K562 (cell line): ENCODE measurements around the gene MEX3D. TPM values are rescaled to one million over a fixed set of nuclear protein-coding genes. Genes with fewer than 3 reads are reported as not detected.
A peak's percentile ranks its signal among the peaks of the same experiment; 100 is the strongest.

Experiments
- CBX1 ChIP-seq: sonication (generic); IDR thresholded peaks from 2 replicates; pipeline ENCODE4 v1.6.1; 2016; ENCODE audit warnings: antibody characterized with exemption, low read depth, mild to moderate bottlenecking
- E2F3 ChIP-seq: fragments of 250-450 bp; sonication (Bioruptor Pico); IDR thresholded peaks from 2 replicates; pipeline ENCODE4 v1.4.0; 2020; ENCODE audit warnings: mild to moderate bottlenecking
- HMG20A ChIP-seq: fragments of 450-650 bp; formaldehyde crosslinking; conservative IDR thresholded peaks from 2 replicates; pipeline ENCODE4 v1.4.0; 2020; ENCODE audit warnings: mild to moderate bottlenecking, mixed read lengths
- LCOR ChIP-seq: sonication (generic); formaldehyde crosslinking; IDR thresholded peaks from 2 replicates; pipeline ENCODE4 v1.8.0; 2022; ENCODE audit warnings: mild to moderate bottlenecking, missing genetic modification reagents
- NFE2 ChIP-seq: IDR thresholded peaks from 2 replicates; pipeline ENCODE4 v1.6.1; 2014; ENCODE audit warnings: antibody characterized with exemption, low read depth
- RBM34 ChIP-seq: fragments of 200-400 bp; formaldehyde crosslinking; IDR thresholded peaks from 2 replicates; pipeline ENCODE4 v1.6.1; 2018; ENCODE audit warnings: low read length, borderline replicate concordance; ENCODE audit not compliant: insufficient read depth
- SAP30 ChIP-seq: fragments of 200-600 bp; sonication (generic); IDR thresholded peaks from 2 replicates; pipeline ENCODE4 v1.6.1; 2012; ENCODE audit warnings: borderline replicate concordance, low read depth, mild to moderate bottlenecking, moderate library complexity, low read length, control low read depth, inconsistent platforms; ENCODE audit not compliant: insufficient read depth, poor library complexity, severe bottlenecking
- TSC22D4 ChIP-seq: fragments of 450-650 bp; IDR thresholded peaks from 2 replicates; pipeline ENCODE4 v1.6.1; 2016; ENCODE audit warnings: missing genetic modification characterization, missing biosample characterization, control low read depth
- ZNF232 ChIP-seq: sonication (generic); formaldehyde crosslinking; IDR thresholded peaks from 2 replicates; pipeline ENCODE4 v1.8.0; 2022; ENCODE audit warnings: mild to moderate bottlenecking, missing genetic modification reagents
- ZNF384 ChIP-seq: IDR thresholded peaks from 2 replicates; pipeline ENCODE4 v1.6.1; 2012; ENCODE audit warnings: low read depth, low read length, improper control_type of control experiment
- polyA plus RNA-seq, 8 experiments: library from polyadenylated mRNA; depleted of rRNA in 4 of 8; stranded (reverse) in 5 of 8; unstranded in 3 of 8; fragments of >200 nt; fragmentation: Nextera tagmentation in 2 of 8; fragmentation: Illumina TruSeq in 1 of 8; extraction: Ambion mirVana in 2 of 8; extraction: Trizol in 1 of 8; gene quantifications; 2 replicates each; pipeline versions ENCODE4 v1.2.1 to v1.2.3, GENCODE V29; 2011 to 2014; ENCODE audit warnings: inconsistent platforms in 1 of 8, missing spikeins in 1 of 8
- total RNA-seq, 7 experiments: library from RNA; depleted of rRNA in 6 of 7; stranded (reverse); fragments of >200 nt in 6 of 7; fragmentation: Illumina TruSeq in 2 of 7; extraction: Trizol in 2 of 7; gene quantifications; 2 replicates each; pipeline versions ENCODE4 v1.2.1 to v1.2.3, GENCODE V29; 2011 to 2021; ENCODE audit warnings: low replicate concordance in 1 of 7
- TF ChIP-seq, protein P1 (sequence below): sonication (generic); formaldehyde crosslinking; IDR thresholded peaks from 2 replicates; pipeline ENCODE4 v1.8.1; 2022; ENCODE audit warnings: missing genetic modification reagents
- TF ChIP-seq, protein P2 (sequence below): fragments of 150-350 bp; conservative IDR thresholded peaks from 2 replicates; pipeline ENCODE4 v1.6.1; 2014; ENCODE audit warnings: low read length
- TF ChIP-seq, protein P3 (sequence below): fragments of 250-450 bp; sonication (Bioruptor Pico); IDR thresholded peaks from 2 replicates; pipeline ENCODE4 v1.5.0; 2020; ENCODE audit warnings: mild to moderate bottlenecking, borderline replicate concordance
- TF ChIP-seq, protein P4 (sequence below): fragments of 250-450 bp; sonication (Bioruptor Pico); IDR thresholded peaks from 2 replicates; pipeline ENCODE4 v1.5.0; 2022; ENCODE audit warnings: mild to moderate bottlenecking
- TF ChIP-seq, protein P5 (sequence below): fragments of 250-450 bp; sonication (Bioruptor Pico); IDR thresholded peaks from 2 replicates; pipeline ENCODE4 v1.6.1; 2021; ENCODE audit warnings: mild to moderate bottlenecking

Gene MEX3D
- total and polyA plus RNA-seq, 9 of the 15 experiments (the other 6 are each of a cell fraction or from before 2014, with no cell fraction given) = 1.7 to 39.3 (median 5.7) TPM

DNA sequence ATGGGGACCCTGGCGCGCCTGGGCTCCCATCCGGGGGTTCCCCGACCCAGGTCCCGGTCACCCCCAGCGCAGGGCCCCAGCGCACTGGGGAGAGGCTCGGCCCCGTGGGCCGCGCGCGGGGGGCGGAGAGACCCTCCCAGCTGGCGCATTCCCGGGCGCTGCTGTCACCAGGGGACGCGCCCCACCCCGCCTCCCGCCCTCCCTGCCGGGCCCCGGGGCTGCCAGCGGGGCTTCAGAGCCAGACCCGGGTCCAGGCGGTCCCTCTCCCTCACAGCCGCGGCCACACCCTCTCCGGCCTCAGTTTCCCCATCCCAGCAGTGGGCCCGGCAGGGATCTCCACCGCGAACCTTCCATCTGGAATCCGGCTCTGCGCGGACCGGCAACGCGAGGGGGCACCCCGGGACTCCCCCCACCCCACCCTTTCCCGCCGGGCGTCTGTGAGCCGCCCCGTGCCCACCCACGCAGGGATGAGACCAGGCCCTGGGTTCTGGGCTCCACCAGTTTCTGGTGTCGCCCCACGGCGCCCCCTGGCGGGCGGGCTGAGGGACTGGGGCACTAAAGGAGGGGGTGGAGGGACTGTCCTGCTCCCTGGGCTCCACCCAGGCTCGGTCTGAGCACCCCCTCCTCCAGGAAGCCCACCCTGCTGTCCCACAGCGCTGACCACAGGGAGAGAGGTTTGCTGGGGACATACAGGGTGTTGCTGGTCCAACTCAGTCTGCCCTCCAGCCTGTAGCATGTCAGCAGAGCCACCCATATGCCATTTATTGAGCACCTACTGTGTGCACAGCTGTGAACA is 54.4 kb downstream of the MEX3D start (continued):
- TF ChIP-seq CBX1 = peak; percentile 75; the same call in 1 of the 2 replicates
- TF ChIP-seq, protein P1, sequence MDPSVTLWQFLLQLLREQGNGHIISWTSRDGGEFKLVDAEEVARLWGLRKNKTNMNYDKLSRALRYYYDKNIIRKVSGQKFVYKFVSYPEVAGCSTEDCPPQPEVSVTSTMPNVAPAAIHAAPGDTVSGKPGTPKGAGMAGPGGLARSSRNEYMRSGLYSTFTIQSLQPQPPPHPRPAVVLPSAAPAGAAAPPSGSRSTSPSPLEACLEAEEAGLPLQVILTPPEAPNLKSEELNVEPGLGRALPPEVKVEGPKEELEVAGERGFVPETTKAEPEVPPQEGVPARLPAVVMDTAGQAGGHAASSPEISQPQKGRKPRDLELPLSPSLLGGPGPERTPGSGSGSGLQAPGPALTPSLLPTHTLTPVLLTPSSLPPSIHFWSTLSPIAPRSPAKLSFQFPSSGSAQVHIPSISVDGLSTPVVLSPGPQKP (CRISPR knock-in tag) = no peak
- no peak for TF ChIP-seq NFE2
- no peak for TF ChIP-seq HMG20A
- TF ChIP-seq TSC22D4 (tag) = no peak
- TF ChIP-seq ZNF232 (CRISPR knock-in tag) = no peak
- TF ChIP-seq, protein P2, sequence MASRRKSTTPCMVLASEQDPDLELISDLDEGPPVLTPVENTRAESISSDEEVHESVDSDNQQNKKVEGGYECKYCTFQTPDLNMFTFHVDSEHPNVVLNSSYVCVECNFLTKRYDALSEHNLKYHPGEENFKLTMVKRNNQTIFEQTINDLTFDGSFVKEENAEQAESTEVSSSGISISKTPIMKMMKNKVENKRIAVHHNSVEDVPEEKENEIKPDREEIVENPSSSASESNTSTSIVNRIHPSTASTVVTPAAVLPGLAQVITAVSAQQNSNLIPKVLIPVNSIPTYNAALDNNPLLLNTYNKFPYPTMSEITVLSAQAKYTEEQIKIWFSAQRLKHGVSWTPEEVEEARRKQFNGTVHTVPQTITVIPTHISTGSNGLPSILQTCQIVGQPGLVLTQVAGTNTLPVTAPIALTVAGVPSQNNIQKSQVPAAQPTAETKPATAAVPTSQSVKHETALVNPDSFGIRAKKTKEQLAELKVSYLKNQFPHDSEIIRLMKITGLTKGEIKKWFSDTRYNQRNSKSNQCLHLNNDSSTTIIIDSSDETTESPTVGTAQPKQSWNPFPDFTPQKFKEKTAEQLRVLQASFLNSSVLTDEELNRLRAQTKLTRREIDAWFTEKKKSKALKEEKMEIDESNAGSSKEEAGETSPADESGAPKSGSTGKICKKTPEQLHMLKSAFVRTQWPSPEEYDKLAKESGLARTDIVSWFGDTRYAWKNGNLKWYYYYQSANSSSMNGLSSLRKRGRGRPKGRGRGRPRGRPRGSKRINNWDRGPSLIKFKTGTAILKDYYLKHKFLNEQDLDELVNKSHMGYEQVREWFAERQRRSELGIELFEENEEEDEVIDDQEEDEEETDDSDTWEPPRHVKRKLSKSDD = no peak
- TF ChIP-seq E2F3 (CRISPR knock-in tag) = no peak
- TF ChIP-seq, protein P3, sequence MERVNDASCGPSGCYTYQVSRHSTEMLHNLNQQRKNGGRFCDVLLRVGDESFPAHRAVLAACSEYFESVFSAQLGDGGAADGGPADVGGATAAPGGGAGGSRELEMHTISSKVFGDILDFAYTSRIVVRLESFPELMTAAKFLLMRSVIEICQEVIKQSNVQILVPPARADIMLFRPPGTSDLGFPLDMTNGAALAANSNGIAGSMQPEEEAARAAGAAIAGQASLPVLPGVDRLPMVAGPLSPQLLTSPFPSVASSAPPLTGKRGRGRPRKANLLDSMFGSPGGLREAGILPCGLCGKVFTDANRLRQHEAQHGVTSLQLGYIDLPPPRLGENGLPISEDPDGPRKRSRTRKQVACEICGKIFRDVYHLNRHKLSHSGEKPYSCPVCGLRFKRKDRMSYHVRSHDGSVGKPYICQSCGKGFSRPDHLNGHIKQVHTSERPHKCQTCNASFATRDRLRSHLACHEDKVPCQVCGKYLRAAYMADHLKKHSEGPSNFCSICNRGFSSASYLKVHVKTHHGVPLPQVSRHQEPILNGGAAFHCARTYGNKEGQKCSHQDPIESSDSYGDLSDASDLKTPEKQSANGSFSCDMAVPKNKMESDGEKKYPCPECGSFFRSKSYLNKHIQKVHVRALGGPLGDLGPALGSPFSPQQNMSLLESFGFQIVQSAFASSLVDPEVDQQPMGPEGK (CRISPR knock-in tag) = no peak
- no peak for TF ChIP-seq LCOR (CRISPR knock-in tag)
- no peak for TF ChIP-seq SAP30
- peak; percentile 4; the same call in 1 of the 2 replicates for TF ChIP-seq ZNF384
- no peak for TF ChIP-seq RBM34
- TF ChIP-seq, protein P4, sequence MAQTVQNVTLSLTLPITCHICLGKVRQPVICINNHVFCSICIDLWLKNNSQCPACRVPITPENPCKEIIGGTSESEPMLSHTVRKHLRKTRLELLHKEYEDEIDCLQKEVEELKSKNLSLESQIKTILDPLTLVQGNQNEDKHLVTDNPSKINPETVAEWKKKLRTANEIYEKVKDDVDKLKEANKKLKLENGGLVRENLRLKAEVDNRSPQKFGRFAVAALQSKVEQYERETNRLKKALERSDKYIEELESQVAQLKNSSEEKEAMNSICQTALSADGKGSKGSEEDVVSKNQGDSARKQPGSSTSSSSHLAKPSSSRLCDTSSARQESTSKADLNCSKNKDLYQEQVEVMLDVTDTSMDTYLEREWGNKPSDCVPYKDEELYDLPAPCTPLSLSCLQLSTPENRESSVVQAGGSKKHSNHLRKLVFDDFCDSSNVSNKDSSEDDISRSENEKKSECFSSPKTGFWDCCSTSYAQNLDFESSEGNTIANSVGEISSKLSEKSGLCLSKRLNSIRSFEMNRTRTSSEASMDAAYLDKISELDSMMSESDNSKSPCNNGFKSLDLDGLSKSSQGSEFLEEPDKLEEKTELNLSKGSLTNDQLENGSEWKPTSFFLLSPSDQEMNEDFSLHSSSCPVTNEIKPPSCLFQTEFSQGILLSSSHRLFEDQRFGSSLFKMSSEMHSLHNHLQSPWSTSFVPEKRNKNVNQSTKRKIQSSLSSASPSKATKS (CRISPR knock-in tag) = no peak
- TF ChIP-seq, protein P5, sequence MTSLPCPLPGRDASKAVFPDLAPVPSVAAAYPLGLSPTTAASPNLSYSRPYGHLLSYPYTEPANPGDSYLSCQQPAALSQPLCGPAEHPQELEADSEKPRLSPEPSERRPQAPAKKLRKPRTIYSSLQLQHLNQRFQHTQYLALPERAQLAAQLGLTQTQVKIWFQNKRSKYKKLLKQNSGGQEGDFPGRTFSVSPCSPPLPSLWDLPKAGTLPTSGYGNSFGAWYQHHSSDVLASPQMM (CRISPR knock-in tag) = no peak
